ENCODE data around the gene HSD17B7. TPM values are rescaled to one million over a fixed set of nuclear protein-coding genes. Genes with fewer than 3 reads are reported as not detected.

HSD17B7 gene
- total RNA-seq, 4 donors from 2014 or later = 23.5 to 32.6 (median 26.3) TPM

DNA sequence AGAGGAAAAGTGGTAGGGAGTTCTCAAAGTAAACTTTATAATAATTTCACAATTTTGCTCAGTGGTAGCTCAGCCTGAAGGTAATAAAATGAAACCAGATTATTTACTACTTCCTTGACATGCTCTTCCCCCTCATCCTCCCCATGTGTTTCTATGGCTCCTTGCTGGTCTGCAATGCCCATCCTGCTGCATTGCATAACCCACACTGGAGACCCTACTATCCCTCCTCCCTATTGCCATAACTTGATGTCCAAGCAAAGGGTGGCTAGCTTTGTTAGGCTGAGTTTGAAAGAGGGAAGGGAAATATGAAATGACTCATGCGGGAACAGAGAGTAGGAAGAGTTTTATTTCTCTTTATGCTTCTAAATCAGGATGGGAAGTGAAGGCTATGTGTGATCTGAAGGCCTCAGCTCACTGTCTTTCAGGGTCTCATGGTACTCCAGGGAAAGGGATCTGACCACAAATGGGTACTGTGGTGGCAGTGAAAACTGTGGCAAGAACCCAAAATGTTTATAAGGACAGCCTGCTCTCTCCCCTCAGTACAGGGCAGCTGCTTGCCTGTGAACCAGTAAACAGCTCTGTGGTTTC, 36.4 kb upstream of the HSD17B7 start:
- no peaks in the 10 kb centered on the region for H3K9me3 ChIP-seq
- no peak for TF ChIP-seq POLR2A (IDR thresholded peaks at IDR 0.05)
- TF ChIP-seq, protein P1, sequence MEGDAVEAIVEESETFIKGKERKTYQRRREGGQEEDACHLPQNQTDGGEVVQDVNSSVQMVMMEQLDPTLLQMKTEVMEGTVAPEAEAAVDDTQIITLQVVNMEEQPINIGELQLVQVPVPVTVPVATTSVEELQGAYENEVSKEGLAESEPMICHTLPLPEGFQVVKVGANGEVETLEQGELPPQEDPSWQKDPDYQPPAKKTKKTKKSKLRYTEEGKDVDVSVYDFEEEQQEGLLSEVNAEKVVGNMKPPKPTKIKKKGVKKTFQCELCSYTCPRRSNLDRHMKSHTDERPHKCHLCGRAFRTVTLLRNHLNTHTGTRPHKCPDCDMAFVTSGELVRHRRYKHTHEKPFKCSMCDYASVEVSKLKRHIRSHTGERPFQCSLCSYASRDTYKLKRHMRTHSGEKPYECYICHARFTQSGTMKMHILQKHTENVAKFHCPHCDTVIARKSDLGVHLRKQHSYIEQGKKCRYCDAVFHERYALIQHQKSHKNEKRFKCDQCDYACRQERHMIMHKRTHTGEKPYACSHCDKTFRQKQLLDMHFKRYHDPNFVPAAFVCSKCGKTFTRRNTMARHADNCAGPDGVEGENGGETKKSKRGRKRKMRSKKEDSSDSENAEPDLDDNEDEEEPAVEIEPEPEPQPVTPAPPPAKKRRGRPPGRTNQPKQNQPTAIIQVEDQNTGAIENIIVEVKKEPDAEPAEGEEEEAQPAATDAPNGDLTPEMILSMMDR (IDR thresholded peaks at IDR 0.05) = no peak
- no peaks in the 10 kb centered on the region for H3K4me1 ChIP-seq
- intact Hi-C loops (cut with DNase I) = no loop called here
- no peaks in the 10 kb centered on the region for H3K36me3 ChIP-seq
- no peak overlapping the region for H3K27ac ChIP-seq
- 82 to 93% methylated on average over 1 of the region's 1 CpG for WGBS, 2 donors
- no peaks in the 10 kb centered on the region for H3K27me3 ChIP-seq
- no peak overlapping the region for H3K4me3 ChIP-seq (replicated peaks in 1 of 3)
- no peak for DNase-seq

DNA sequence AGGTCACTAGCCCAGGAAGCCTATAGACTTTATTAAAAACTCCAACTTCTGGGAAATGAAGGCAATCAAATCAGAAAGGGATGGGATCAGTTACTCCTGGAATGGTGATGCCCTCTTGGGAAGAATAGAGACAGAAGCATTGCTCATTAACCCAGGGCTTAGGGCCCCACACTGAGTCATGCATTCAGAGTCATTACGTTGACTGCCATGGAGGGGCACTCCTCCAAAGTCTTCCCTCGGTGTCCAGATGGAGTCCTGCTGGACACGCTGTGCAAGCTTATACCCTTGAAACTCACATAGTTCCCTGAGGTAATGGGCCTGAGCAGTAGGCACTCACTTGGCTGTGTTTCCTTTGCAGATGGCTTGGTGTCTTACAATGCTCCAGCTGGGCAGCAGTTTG, 35.2 kb upstream of the HSD17B7 start:
- no peaks in the 10 kb centered on the region for H3K36me3 ChIP-seq

DNA sequence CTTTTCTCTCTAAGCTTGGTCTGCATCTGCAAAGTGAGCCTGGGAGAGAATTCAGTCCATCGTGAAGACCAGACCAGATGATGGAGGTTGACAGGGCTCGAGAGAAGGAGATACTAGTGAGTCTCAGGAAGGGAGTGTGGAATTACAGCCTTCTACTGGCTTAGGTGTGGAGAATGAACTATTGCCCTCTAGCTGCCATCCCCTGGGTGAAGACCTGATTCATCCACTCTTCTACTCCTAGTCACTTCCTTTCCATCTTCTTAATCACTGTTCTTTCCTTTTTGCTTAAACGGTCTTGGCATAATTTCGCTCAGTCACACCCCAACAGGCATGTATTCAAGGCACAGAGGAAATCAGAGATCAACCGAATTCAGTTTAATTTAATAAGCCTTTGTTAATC, 34.0 kb upstream of the HSD17B7 start:
- Histone ChIP-seq H3K27me3 (no peaks in the 10 kb centered on the region), H3K9me3 (no peaks in the 10 kb centered on the region), H3K36me3 (no peaks in the 10 kb centered on the region), H3K4me3 (replicated peaks in 1 of 3) (no peak overlapping the region), H3K4me1 (no peaks in the 10 kb centered on the region), H3K27ac (no peak overlapping the region)
- TF ChIP-seq, protein P1 (IDR thresholded peaks at IDR 0.05) = no peak
- no peak for TF ChIP-seq POLR2A (IDR thresholded peaks at IDR 0.05)
- DNase-seq = no peak
- intact Hi-C loops (cut with DNase I) = no loop called here
- 86 to 87% methylated on average over 5 of the region's 5 CpGs for WGBS, 2 donors

More for the DNA sequence above, 35.2 kb upstream of the HSD17B7 start:
- Histone ChIP-seq H3K27ac (no peak overlapping the region), H3K4me1 (no peaks in the 10 kb centered on the region), H3K27me3 (no peaks in the 10 kb centered on the region), H3K4me3 (replicated peaks in 1 of 3) (no peak overlapping the region), H3K9me3 (no peaks in the 10 kb centered on the region)
- intact Hi-C loops (cut with DNase I) = no loop called here
- DNase-seq = no peak
- TF ChIP-seq POLR2A (IDR thresholded peaks at IDR 0.05) = no peak
- TF ChIP-seq, protein P1 (IDR thresholded peaks at IDR 0.05) = no peak
- 86 to 100% methylated on average over 3 of the region's 3 CpGs for WGBS, 2 donors

DNA sequence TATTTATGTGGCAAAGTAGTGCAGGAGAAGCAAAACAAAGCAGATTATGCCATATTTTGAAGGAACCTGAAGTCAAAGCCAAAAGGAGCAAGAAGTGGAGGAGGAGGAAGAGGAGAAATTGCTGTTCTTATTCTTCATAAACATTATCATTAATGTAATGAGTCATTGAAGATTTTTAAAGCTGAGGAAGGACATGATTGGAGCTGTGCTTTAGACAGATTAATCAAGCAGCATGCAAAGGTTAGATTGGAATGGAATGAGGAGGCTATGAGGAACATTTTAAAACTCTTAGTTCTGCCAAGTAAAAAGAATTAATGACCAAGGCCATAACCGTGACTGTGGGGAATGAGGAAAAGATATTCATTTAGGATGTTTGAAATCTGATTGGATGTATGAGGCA, 33.0 kb upstream of the HSD17B7 start:
- no peak for DNase-seq
- H3K36me3 ChIP-seq = no peaks in the 10 kb centered on the region
- no peak overlapping the region for H3K4me3 ChIP-seq (replicated peaks in 1 of 3)
- H3K4me1 ChIP-seq = no peaks in the 10 kb centered on the region
- TF ChIP-seq, protein P1 (IDR thresholded peaks at IDR 0.05) = no peak
- no peak for TF ChIP-seq POLR2A (IDR thresholded peaks at IDR 0.05)
- intact Hi-C loops (cut with DNase I) = no loop called here
- H3K9me3 ChIP-seq = no peaks in the 10 kb centered on the region
- WGBS, 2 donors = 60 to 72% methylated on average over 1 of the region's 1 CpG
- no peaks in the 10 kb centered on the region for H3K27me3 ChIP-seq
- H3K27ac ChIP-seq = no peak overlapping the region

DNA sequence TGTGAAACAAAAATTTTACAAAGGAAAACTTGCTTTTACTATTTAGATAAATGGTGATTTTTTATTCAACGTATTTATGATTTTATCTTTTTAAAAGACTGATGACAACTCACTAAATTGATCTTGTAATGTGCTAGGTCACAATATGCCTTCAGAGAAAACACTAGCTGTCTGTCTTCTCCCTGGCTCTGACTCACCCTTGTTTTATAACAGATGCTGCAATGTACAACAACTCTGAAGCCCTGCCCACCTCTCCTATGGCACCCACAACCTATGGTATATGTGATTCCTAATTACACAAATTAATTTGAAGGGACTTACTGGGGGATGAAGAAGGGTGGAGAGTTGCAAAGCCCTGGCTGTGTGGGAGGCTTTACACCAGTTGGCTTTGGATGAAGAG, 24.7 kb upstream of the HSD17B7 start:
- no peak for DNase-seq
- intact Hi-C loops (cut with DNase I) = no loop called here
- H3K9me3 ChIP-seq = no peaks in the 10 kb centered on the region
- H3K27ac ChIP-seq = no peak overlapping the region
- TF ChIP-seq, protein P1 (IDR thresholded peaks at IDR 0.05) = no peak
- TF ChIP-seq POLR2A (IDR thresholded peaks at IDR 0.05) = no peak
- no peaks in the 10 kb centered on the region for H3K4me1 ChIP-seq
- no peaks in the 10 kb centered on the region for H3K36me3 ChIP-seq
- WGBS, 2 donors = 90 to 93% methylated on average over 1 of the region's 1 CpG
- H3K4me3 ChIP-seq (replicated peaks in 1 of 3) = no peak overlapping the region
- no peaks in the 10 kb centered on the region for H3K27me3 ChIP-seq

Data from thyroid gland (tissue), 4 donors.